HG02852 (cell line): ENCODE data around the gene FEM1B.

Source experiments
- ATAC-seq: cut with Tn5 transposase; IDR thresholded peaks from one replicate; pipeline ENCODE4 v1.9.1; 2021; ENCODE audit warnings: mild to moderate bottlenecking, moderate library complexity; ENCODE audit not compliant: unreplicated experiment

FEM1B gene

GRCh38 chr15:68283401-68283800 is 5.9 kb downstream of the FEM1B start:
- no peak for ATAC-seq

GRCh38 chr15:68284616-68285258 is 7.2 kb downstream of the FEM1B start:
- ATAC-seq, result no peak

- no peak for ATAC-seq
These were observed 7.9 kb downstream of the FEM1B start for GRCh38 chr15:68285259-68285980.

GRCh38 chr15:68286256-68286655 is 8.7 kb downstream of the FEM1B start:
- ATAC-seq, result no peak

- no peak for ATAC-seq
These were observed 11.5 kb downstream of the FEM1B start for GRCh38 chr15:68289057-68289456.

GRCh38 chr15:68289621-68290352 is 12.2 kb downstream of the FEM1B start:
- no peak for ATAC-seq

GRCh38 chr15:68290715-68291114 is 13.2 kb downstream of the FEM1B start:
- no peak for ATAC-seq

GRCh38 chr15:68292157-68292781 is 14.7 kb downstream of the FEM1B start:
- no peak for ATAC-seq

- no peak for ATAC-seq
These were observed 15.4 kb downstream of the FEM1B start for GRCh38 chr15:68292967-68293366.

- no peak for ATAC-seq
These were observed 17.7 kb downstream of the FEM1B start for GRCh38 chr15:68295014-68295805.

- ATAC-seq, result no peak
These were observed 20.8 kb downstream of the FEM1B start for GRCh38 chr15:68298336-68298735.

- peak; percentile 88 for ATAC-seq
These were observed 21.4 kb downstream of the FEM1B start for GRCh38 chr15:68298882-68299381.

- ATAC-seq, result no peak
These were observed 21.9 kb downstream of the FEM1B start for GRCh38 chr15:68299436-68299835.

- no peak for ATAC-seq
These were observed 22.8 kb downstream of the FEM1B start for GRCh38 chr15:68300115-68300940.

GRCh38 chr15:68301301-68301700 is 23.8 kb downstream of the FEM1B start:
- no peak for ATAC-seq

GRCh38 chr15:68302729-68303128 is 25.2 kb downstream of the FEM1B start:
- no peak for ATAC-seq

- no peak for ATAC-seq
These were observed 25.6 kb downstream of the FEM1B start for GRCh38 chr15:68303134-68303533.

- no peak for ATAC-seq
These were observed 26.3 kb downstream of the FEM1B start for GRCh38 chr15:68303560-68304436.
